GM23338 (cell line): ENCODE measurements around the gene CPXM2. TPM values are rescaled to one million over a fixed set of nuclear protein-coding genes. Genes with fewer than 3 reads are reported as not detected.

Experiments
- ATAC-seq: fragments of 200-7000 bp; cut with Tn5 transposase; 3 replicates; pipeline ENCODE4 v1.9.1; 2020
- DNase-seq: peaks from one replicate; pipeline ENCODE4 v3.0.0-alpha.2; 2015; ENCODE audit warnings: low spot score
- H2AFZ ChIP-seq: fragments of 200-600 bp; sonication (generic); 2 replicates; pipeline ENCODE4 v1.8.0; 2016; ENCODE audit warnings: antibody characterized with exemption, mild to moderate bottlenecking, moderate library complexity
- H3F3A ChIP-seq: fragments of 200-600 bp; sonication (generic); replicated peaks from 2 replicates; pipeline ENCODE4 v1.8.0; 2017; ENCODE audit warnings: antibody characterized with exemption, mixed run types, low read depth
- H3K27ac ChIP-seq: fragments of 200-600 bp; sonication (generic); 2 replicates; pipeline ENCODE4 v1.6.1; 2016; ENCODE audit warnings: low read depth
- H3K27me3 ChIP-seq: fragments of 200-600 bp; sonication (generic); 2 replicates; pipeline ENCODE4 v1.8.0; 2016; ENCODE audit warnings: mild to moderate bottlenecking, mixed run types, moderate library complexity; ENCODE audit not compliant: insufficient read depth
- H3K36me3 ChIP-seq: fragments of 200-600 bp; sonication (generic); 2 replicates; pipeline ENCODE4 v1.8.0; 2016; ENCODE audit warnings: mild to moderate bottlenecking; ENCODE audit not compliant: insufficient read depth
- H3K4me1 ChIP-seq: fragments of 200-600 bp; sonication (generic); 2 replicates; pipeline ENCODE4 v1.8.0; 2016; ENCODE audit warnings: mild to moderate bottlenecking, moderate library complexity; ENCODE audit not compliant: insufficient read depth
- H3K4me2 ChIP-seq: fragments of 200-600 bp; sonication (generic); 2 replicates; pipeline ENCODE4 v1.7.1; 2017; ENCODE audit warnings: mixed run types
- H3K4me3 ChIP-seq: fragments of 200-600 bp; sonication (generic); 2 replicates; pipeline ENCODE4 v1.6.1; 2016; ENCODE audit warnings: mixed run types
- H3K79me2 ChIP-seq: fragments of 200-600 bp; sonication (generic); replicated peaks from 2 replicates; pipeline ENCODE4 v1.8.0; 2017; ENCODE audit warnings: mild to moderate bottlenecking; ENCODE audit not compliant: insufficient read depth
- H3K9me2 ChIP-seq: fragments of 200-600 bp; sonication (generic); 2 replicates; pipeline ENCODE4 v1.8.0; 2017; ENCODE audit not compliant: insufficient read depth
- H4K20me1 ChIP-seq: fragments of 200-600 bp; sonication (generic); replicated peaks from 2 replicates; pipeline ENCODE4 v1.8.0; 2017; ENCODE audit warnings: mild to moderate bottlenecking; ENCODE audit not compliant: insufficient read depth
- H3K27ac Mint-ChIP-seq: 2 replicates; pipeline ENCODE4 v1.8.0; 2020; ENCODE audit warnings: inconsistent platforms, mild to moderate bottlenecking, moderate library complexity, mixed read lengths
- H3K27me3 Mint-ChIP-seq: 3 replicates; pipeline ENCODE4 v1.8.0; 2022; ENCODE audit warnings: low read depth, mild to moderate bottlenecking, moderate library complexity, mixed read lengths, inconsistent platforms; ENCODE audit not compliant: insufficient read depth, poor library complexity
- H3K36me3 Mint-ChIP-seq: 3 replicates; pipeline ENCODE4 v1.8.0; 2021; ENCODE audit warnings: low read depth, mild to moderate bottlenecking, inconsistent platforms, moderate library complexity, mixed read lengths
- H3K4me1 Mint-ChIP-seq: 3 replicates; pipeline ENCODE4 v1.8.0; 2020; ENCODE audit warnings: mild to moderate bottlenecking, inconsistent platforms, mixed read lengths
- H3K4me3 Mint-ChIP-seq: 3 replicates; pipeline ENCODE4 v1.8.0; 2021; ENCODE audit warnings: moderate library complexity, mild to moderate bottlenecking, inconsistent platforms, mixed read lengths
- H3K9me3 Mint-ChIP-seq: 3 replicates; pipeline ENCODE4 v1.8.0; 2020; ENCODE audit warnings: moderate library complexity, mild to moderate bottlenecking, inconsistent platforms, mixed read lengths
- ZNF331 ChIP-seq: fragments of 250-450 bp; sonication (Bioruptor Pico); IDR thresholded peaks from 2 replicates; pipeline ENCODE4 v1.5.0; 2020; ENCODE audit warnings: low read depth, mild to moderate bottlenecking, moderate library complexity
- polyA plus RNA-seq: library from polyadenylated mRNA; unstranded; fragments of >200 nt; fragmentation: Nextera tagmentation; extraction: Ambion mirVana; gene quantifications from 2 replicates; pipeline ENCODE4 v1.2.1, GENCODE V29; 2016
- total RNA-seq: library from RNA; depleted of rRNA; stranded (reverse); fragments of >200 nt; shearing (Covaris generic); gene quantifications from 2 replicates; pipeline ENCODE4 v1.2.3, GENCODE V29; 2014; rRNA removed
- TF ChIP-seq, protein P1 (sequence below), 2 experiments: fragments of 200-600 bp in 1 of 2; sonication (generic) in 1 of 2; conservative IDR thresholded peaks; 2 replicates each; pipeline versions ENCODE4 v1.5.1 to v1.6.1; 2016 to 2017; ENCODE audit warnings: antibody characterized with exemption in 2 of 2, low read depth in 2 of 2, mild to moderate bottlenecking in 2 of 2, moderate library complexity in 1 of 2

The CPXM2 gene
- total and polyA plus RNA-seq, 2 experiments from 2014 or later, result 1.6 to 8.1 TPM

DNA sequence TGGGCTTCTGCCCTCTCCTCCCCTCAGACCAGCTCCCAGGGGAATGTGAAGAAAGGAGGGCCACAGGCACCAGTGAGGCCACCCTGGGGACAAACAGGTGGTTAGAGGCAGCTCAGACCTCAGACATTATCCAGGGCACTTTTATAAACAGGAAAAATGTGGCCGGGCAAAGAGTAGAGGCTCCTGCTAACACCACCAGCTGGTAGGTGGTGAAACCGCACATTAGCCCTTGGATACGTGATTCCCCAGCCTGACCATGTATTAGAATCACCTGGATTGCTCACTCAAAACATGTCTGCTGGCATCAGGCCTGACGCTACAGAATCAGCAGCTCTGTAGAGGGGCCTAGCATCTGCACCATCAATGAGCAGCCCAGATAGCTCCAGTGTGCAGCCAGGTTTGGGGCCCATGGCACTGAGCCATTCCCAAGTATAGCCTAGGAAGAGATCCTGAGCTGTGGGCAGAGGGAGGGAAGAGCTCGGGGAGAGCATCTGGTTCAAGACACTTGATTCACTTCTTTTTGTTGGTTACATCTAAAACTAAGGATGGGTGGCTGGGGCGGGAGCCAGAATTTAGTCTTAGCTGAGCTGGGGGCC is 188.3 kb downstream of the CPXM2 start:
- Histone ChIP-seq H3K4me1 (no peaks in the 10 kb centered on the region), H3K27me3 (no peaks in the 10 kb centered on the region), H3K9me2 (no peaks in the 10 kb centered on the region), H3F3A (no peaks in the 10 kb centered on the region), H3K27ac (no peak overlapping the region), H3K4me2 (no peak overlapping the region), H4K20me1 (no peaks in the 10 kb centered on the region), H3K4me3 (no peak overlapping the region), H2AFZ (no peak overlapping the region), H3K79me2 (no peaks in the 10 kb centered on the region), H3K36me3 (no peaks in the 10 kb centered on the region)
- Mint-ChIP-seq H3K27me3 (peaks cover 7% of the 10 kb centered on the region), H3K4me1 (peaks cover 8% of the 10 kb centered on the region), H3K9me3 (no peaks in the 10 kb centered on the region), H3K27ac (no peak overlapping the region), H3K36me3 (no peaks in the 10 kb centered on the region), H3K4me3 (no peak overlapping the region)
- peak; percentile 76 for ATAC-seq
- peak; percentile 38 for DNase-seq
- TF ChIP-seq, protein P1, sequence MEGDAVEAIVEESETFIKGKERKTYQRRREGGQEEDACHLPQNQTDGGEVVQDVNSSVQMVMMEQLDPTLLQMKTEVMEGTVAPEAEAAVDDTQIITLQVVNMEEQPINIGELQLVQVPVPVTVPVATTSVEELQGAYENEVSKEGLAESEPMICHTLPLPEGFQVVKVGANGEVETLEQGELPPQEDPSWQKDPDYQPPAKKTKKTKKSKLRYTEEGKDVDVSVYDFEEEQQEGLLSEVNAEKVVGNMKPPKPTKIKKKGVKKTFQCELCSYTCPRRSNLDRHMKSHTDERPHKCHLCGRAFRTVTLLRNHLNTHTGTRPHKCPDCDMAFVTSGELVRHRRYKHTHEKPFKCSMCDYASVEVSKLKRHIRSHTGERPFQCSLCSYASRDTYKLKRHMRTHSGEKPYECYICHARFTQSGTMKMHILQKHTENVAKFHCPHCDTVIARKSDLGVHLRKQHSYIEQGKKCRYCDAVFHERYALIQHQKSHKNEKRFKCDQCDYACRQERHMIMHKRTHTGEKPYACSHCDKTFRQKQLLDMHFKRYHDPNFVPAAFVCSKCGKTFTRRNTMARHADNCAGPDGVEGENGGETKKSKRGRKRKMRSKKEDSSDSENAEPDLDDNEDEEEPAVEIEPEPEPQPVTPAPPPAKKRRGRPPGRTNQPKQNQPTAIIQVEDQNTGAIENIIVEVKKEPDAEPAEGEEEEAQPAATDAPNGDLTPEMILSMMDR (conservative IDR thresholded peaks at IDR 0.05; ENCODE audit: low read depth in 2 of 2), result peak in 1 of 2 experiments; percentile 17; a peak in 1 of 4 replicates
- TF ChIP-seq ZNF331, result no peak

Other genes with a start within 250 kb of the CPXM2 start
- 0.04 and 0.07 TPM in 2 replicates for gene GPR26, start 225.5 kb downstream of the CPXM2 start, total RNA-seq
- gene GPR26, start 225.5 kb downstream of the CPXM2 start, polyA plus RNA-seq, result 0.06 TPM in 1 of 2 replicates, not detected in the other
- 10.9 and 11.2 TPM in 2 replicates for gene CHST15, start 201.8 kb upstream of the CPXM2 start, total RNA-seq
- 2.6 and 2.7 TPM in 2 replicates for gene CHST15, start 201.8 kb upstream of the CPXM2 start, polyA plus RNA-seq